ENCODE data around the gene SYNE3. TPM values are rescaled to one million over a fixed set of nuclear protein-coding genes. Genes with fewer than 3 reads are reported as not detected.

The SYNE3 gene
- total and polyA plus RNA-seq, 2 donors (not counting 1 experiment from before 2014, with no cell fraction given) = 17.8 to 76.1 TPM

GRCh38 chr14:95523815-95524448 is 7.5 kb upstream of the SYNE3 start:
- H3K27me3 Mint-ChIP-seq = no peaks in the 10 kb centered on the region
- no peaks in the 10 kb centered on the region for H3K9me3 Mint-ChIP-seq (ENCODE audit: insufficient read depth)
- DNase-seq = no peak
- Histone ChIP-seq H3K9ac (ENCODE audit: low read length) (no peak overlapping the region), H3K4me1 (ENCODE audit: control insufficient read depth in 2 of 2, insufficient read depth in 2 of 2, low read length in 2 of 2) (peaks cover 24 to 46% of the 10 kb centered on the region in 2 donors), H3K27ac (ENCODE audit: low read length in 2 of 2) (no peak overlapping the region), H3K9me3 (ENCODE audit: control extremely low read depth in 1 of 3, control insufficient read depth in 2 of 3, insufficient read depth in 1 of 3, low read length in 2 of 3) (no peaks in the 10 kb centered on the region), H2AFZ (ENCODE audit: insufficient read depth, low read depth, low read length, poor library complexity, severe bottlenecking) (peak overlapping the region; percentile 13), H3K79me2 (ENCODE audit: control insufficient read depth, insufficient read depth, low read length) (peaks cover 6% of the 10 kb centered on the region), H3K27me3 (replicated peaks in 1 of 4; ENCODE audit: control extremely low read depth in 1 of 4, control insufficient read depth in 3 of 4, insufficient read depth in 4 of 4, low read length in 3 of 4) (no peaks in the 10 kb centered on the region), H3K4me2 (replicated peaks; ENCODE audit: low read depth, low read length, poor library complexity, severe bottlenecking) (peak overlapping the region; percentile 7), H3K4me3 (ENCODE audit: control extremely low read depth in 1 of 5, extremely low read depth in 1 of 5, insufficient read depth in 1 of 5, low read depth in 2 of 5, low read length in 4 of 5) (no peak overlapping the region), H3K36me3 (replicated peaks in 1 of 2; ENCODE audit: control extremely low read depth in 1 of 2, control insufficient read depth in 1 of 2, extremely low read depth in 1 of 2, insufficient read depth in 2 of 2, low read length in 1 of 2) (no peaks in the 10 kb centered on the region), H4K20me1 (ENCODE audit: control insufficient read depth, insufficient read depth, low read length, poor library complexity, severe bottlenecking) (no peaks in the 10 kb centered on the region)
- peak overlapping the region; percentile 1 for H3K4me3 Mint-ChIP-seq
- intact Hi-C loops (cut with micrococcal nuclease) = no loop called here
- peak overlapping the region; percentile 37 for H3K27ac Mint-ChIP-seq
- CTCF ChIA-PET = interaction anchor here (0.8 to 7.8 kb wide), 10 partner anchors 9 to 97 kb away, joined by 3 to 101 read pairs (median 18); partner anchors contain the start of genes GLRX5 and SYNE3
- H3K4me1 Mint-ChIP-seq = peaks cover 42% of the 10 kb centered on the region
- POLR2A ChIA-PET = no interaction called here
- no peak for ATAC-seq (ENCODE audit: low read depth)
- TF ChIP-seq CTCF (IDR thresholded peaks at IDR 0.05) (no peak), EZH2 (IDR thresholded peaks at IDR 0.05; ENCODE audit: borderline replicate concordance, insufficient read depth, low read depth, low read length, poor library complexity, severe bottlenecking) (no peak)
- 45% methylated on average over 5 of the region's 11 CpGs for WGBS (ENCODE audit: insufficient coverage)

Data from B cell (primary cell).